Activated CD8-positive, alpha-beta memory T cell treated with anti-CD3 and anti-CD28 coated beads for 48 hours (primary cell): ENCODE data around the gene ZNF14.
"Not testable (repeated sequence)": the region's sequence is repeated elsewhere in the genome, so short reads cannot be mapped to it uniquely, and the experiment has no call there.

Experiments used
- DNase-seq, 3 experiments: peaks; one replicate each; pipeline ENCODE4 v3.0.0-alpha.2; 2020; ENCODE audit warnings: low read depth in 2 of 3, low spot score in 2 of 3

ZNF14 gene

GRCh38 chr19:19746286-19747213, 13.6 kb upstream of the ZNF14 start:
- DNase-seq, result no peak

GRCh38 chr19:19745496-19746285, 12.8 kb upstream of the ZNF14 start:
- no peak for DNase-seq

GRCh38 chr19:19744641-19745040, 11.7 kb upstream of the ZNF14 start:
- DNase-seq, result no peak

- DNase-seq, result not testable (repeated sequence)
These were observed 11.0 kb upstream of the ZNF14 start for GRCh38 chr19:19743921-19744320.

- DNase-seq, result no peak
These were observed 10.3 kb upstream of the ZNF14 start for GRCh38 chr19:19743176-19743575.

GRCh38 chr19:19742773-19743172, 9.9 kb upstream of the ZNF14 start:
- DNase-seq, result no peak

GRCh38 chr19:19741184-19741583, 8.3 kb upstream of the ZNF14 start:
- DNase-seq, result no peak

- no peak for DNase-seq
These were observed 7.8 kb upstream of the ZNF14 start for GRCh38 chr19:19740755-19741154.

GRCh38 chr19:19738564-19738963, 5.7 kb upstream of the ZNF14 start:
- DNase-seq, result no peak

GRCh38 chr19:19737559-19738332, 4.8 kb upstream of the ZNF14 start:
- no peak for DNase-seq

- DNase-seq, result no peak
These were observed 11.0 kb downstream of the ZNF14 start for GRCh38 chr19:19721896-19722295.

- no peak for DNase-seq
These were observed 13.1 kb downstream of the ZNF14 start for GRCh38 chr19:19719798-19720197.

- DNase-seq, result no peak
These were observed 20.7 kb downstream of the ZNF14 start for GRCh38 chr19:19711934-19712828.

- DNase-seq, result no peak
These were observed 21.5 kb downstream of the ZNF14 start for GRCh38 chr19:19711306-19711933.

GRCh38 chr19:19710506-19710905, 22.4 kb downstream of the ZNF14 start:
- DNase-seq, result no peak

GRCh38 chr19:19704836-19705235, 28.1 kb downstream of the ZNF14 start:
- DNase-seq, result no peak

- DNase-seq, result not testable (repeated sequence)
These were observed 32.4 kb downstream of the ZNF14 start for GRCh38 chr19:19700493-19700892.

- DNase-seq, result no peak
These were observed 35.3 kb downstream of the ZNF14 start for GRCh38 chr19:19697589-19697988.

GRCh38 chr19:19696386-19696785, 36.5 kb downstream of the ZNF14 start:
- DNase-seq, result no peak

GRCh38 chr19:19691683-19692082, 41.2 kb downstream of the ZNF14 start:
- no peak for DNase-seq
